HEK293 (cell line): ENCODE results near the gene FUT8.

Source experiments
- CTCF ChIA-PET: fragments of 350-600 bp; formaldehyde crosslinking; extraction: SDS; loops from one replicate; lab custom pipeline; 2021; ENCODE audit warnings: antibody characterized with exemption; lab: Yijun Ruan, JAX
- POLR2A ChIA-PET: fragments of 300-600 bp; formaldehyde crosslinking; extraction: SDS; loops from one replicate; lab custom pipeline; 2020; ENCODE audit warnings: antibody characterized with exemption, inconsistent platforms; lab: Yijun Ruan, JAX
- H3K27ac ChIP-seq: fragments of 200-500 bp; sonication (Bioruptor generic); 2 replicates; pipeline ENCODE4 v1.5.1; 2014; ENCODE audit warnings: low read depth, low read length, control low read depth, inconsistent platforms; ENCODE audit errors: extremely low read depth
- H3K36me3 ChIP-seq, 2 experiments: fragments of 200-500 bp in 1 of 2; sonication (Bioruptor generic) in 1 of 2; 1 replicate in 1 of 2; 2 replicates in 1 of 2; pipeline ENCODE4 v1.5.1; 2014 to 2017; ENCODE audit warnings: inconsistent platforms in 2 of 2, low read length in 2 of 2; ENCODE audit not compliant: control insufficient read depth in 2 of 2, insufficient read depth in 1 of 2
- H3K4me1 ChIP-seq: fragments of 200-500 bp; sonication (Bioruptor generic); 2 replicates; pipeline ENCODE4 v1.5.1; 2014; ENCODE audit warnings: mild to moderate bottlenecking, low read length, inconsistent platforms; ENCODE audit not compliant: control insufficient read depth, insufficient read depth
- H3K4me3 ChIP-seq: 2 replicates; pipeline ENCODE4 v1.5.1; 2011; ENCODE audit warnings: low read depth, mild to moderate bottlenecking, control low read depth, low read length, moderate library complexity
- H3K9me3 ChIP-seq: fragments of 200-500 bp; sonication (Bioruptor generic); 2 replicates; pipeline ENCODE4 v1.5.1; 2014; ENCODE audit warnings: low read depth, low read length, inconsistent platforms; ENCODE audit not compliant: control insufficient read depth, insufficient read depth
- EGR2 ChIP-seq: fragments of 450-650 bp; formaldehyde crosslinking; IDR thresholded peaks from 2 replicates; pipeline ENCODE4 v1.5.1; 2016; ENCODE audit warnings: low read depth, missing biosample characterization, missing genetic modification characterization
- KLF16 ChIP-seq: fragments of 450-650 bp; formaldehyde crosslinking; IDR thresholded peaks from 2 replicates; pipeline ENCODE4 v1.5.1; 2017; ENCODE audit warnings: missing biosample characterization, missing genetic modification characterization
- MYNN ChIP-seq: fragments of 450-650 bp; formaldehyde crosslinking; IDR thresholded peaks from 2 replicates; pipeline ENCODE4 v1.5.1; 2016; ENCODE audit warnings: missing biosample characterization, missing genetic modification characterization, borderline replicate concordance
- SP2 ChIP-seq: fragments of 450-650 bp; formaldehyde crosslinking; IDR thresholded peaks from 2 replicates; pipeline ENCODE4 v1.5.1; 2016; ENCODE audit warnings: missing biosample characterization, missing genetic modification characterization
- WT1 ChIP-seq: fragments of 450-650 bp; formaldehyde crosslinking; IDR thresholded peaks from 2 replicates; pipeline ENCODE4 v1.5.1; 2016; ENCODE audit warnings: missing biosample characterization, missing genetic modification characterization
- ZBTB8A ChIP-seq: fragments of 450-650 bp; formaldehyde crosslinking; IDR thresholded peaks from 2 replicates; pipeline ENCODE4 v1.5.1; 2016; ENCODE audit warnings: missing biosample characterization, missing genetic modification characterization
- ZNF157 ChIP-seq: fragments of 450-650 bp; formaldehyde crosslinking; IDR thresholded peaks from 2 replicates; pipeline ENCODE4 v1.5.1; 2016; ENCODE audit warnings: missing biosample characterization, missing genetic modification characterization
- ZNF324 ChIP-seq: fragments of 450-650 bp; formaldehyde crosslinking; IDR thresholded peaks from 2 replicates; pipeline ENCODE4 v1.5.1; 2016; ENCODE audit warnings: missing biosample characterization, missing genetic modification characterization
- ZNF391 ChIP-seq: fragments of 450-650 bp; formaldehyde crosslinking; IDR thresholded peaks from 2 replicates; pipeline ENCODE4 v1.5.1; 2016; ENCODE audit warnings: low read depth, missing biosample characterization, missing genetic modification characterization, borderline replicate concordance
- ZNF521 ChIP-seq: fragments of 450-650 bp; formaldehyde crosslinking; IDR thresholded peaks from 2 replicates; pipeline ENCODE4 v1.5.1; 2017; ENCODE audit warnings: missing biosample characterization, mild to moderate bottlenecking, missing genetic modification characterization
- ZNF548 ChIP-seq: fragments of 450-650 bp; formaldehyde crosslinking; IDR thresholded peaks from 2 replicates; pipeline ENCODE4 v1.5.1; 2016; ENCODE audit warnings: missing biosample characterization, missing genetic modification characterization
- ZNF555 ChIP-seq: fragments of 450-650 bp; formaldehyde crosslinking; conservative IDR thresholded peaks from 2 replicates; pipeline ENCODE4 v1.5.1; 2017; ENCODE audit warnings: missing biosample characterization, mild to moderate bottlenecking, missing genetic modification characterization, inconsistent platforms
- ZNF571 ChIP-seq: fragments of 450-650 bp; formaldehyde crosslinking; IDR thresholded peaks from 2 replicates; pipeline ENCODE4 v1.5.0; 2017; ENCODE audit warnings: missing biosample characterization, missing genetic modification characterization
- ZNF785 ChIP-seq: fragments of 450-650 bp; formaldehyde crosslinking; IDR thresholded peaks from 2 replicates; pipeline ENCODE4 v1.5.1; 2016; ENCODE audit warnings: missing biosample characterization, missing genetic modification characterization
- ZNF843 ChIP-seq: fragments of 450-650 bp; formaldehyde crosslinking; IDR thresholded peaks from 2 replicates; pipeline ENCODE4 v1.5.1; 2016; ENCODE audit warnings: missing biosample characterization, missing genetic modification characterization
- ZSCAN23 ChIP-seq: fragments of 450-650 bp; formaldehyde crosslinking; IDR thresholded peaks from 2 replicates; pipeline ENCODE4 v1.5.1; 2016; ENCODE audit warnings: missing biosample characterization, missing genetic modification characterization
- TF ChIP-seq, protein P1 (sequence below): fragments of 450-650 bp; formaldehyde crosslinking; conservative IDR thresholded peaks from 2 replicates; pipeline ENCODE4 v1.5.1; 2016; ENCODE audit warnings: low read depth, missing biosample characterization, missing genetic modification characterization
- TF ChIP-seq, protein P2 (sequence below): fragments of 450-650 bp; formaldehyde crosslinking; IDR thresholded peaks from 2 replicates; pipeline ENCODE4 v1.5.1; 2016; ENCODE audit warnings: missing biosample characterization, missing genetic modification characterization
- TF ChIP-seq, protein P3 (sequence below): fragments of 450-650 bp; formaldehyde crosslinking; IDR thresholded peaks from 2 replicates; pipeline ENCODE4 v1.5.1; 2016; ENCODE audit warnings: missing biosample characterization, missing genetic modification characterization
- TF ChIP-seq, protein P4 (sequence below): fragments of 450-650 bp; formaldehyde crosslinking; IDR thresholded peaks from 2 replicates; pipeline ENCODE4 v1.5.1; 2016; ENCODE audit warnings: missing biosample characterization, missing genetic modification characterization
- TF ChIP-seq, protein P5 (sequence below): fragments of 450-650 bp; formaldehyde crosslinking; IDR thresholded peaks from 2 replicates; pipeline ENCODE4 v1.5.1; 2016; ENCODE audit warnings: missing biosample characterization, missing genetic modification characterization

FUT8 gene

DNA sequence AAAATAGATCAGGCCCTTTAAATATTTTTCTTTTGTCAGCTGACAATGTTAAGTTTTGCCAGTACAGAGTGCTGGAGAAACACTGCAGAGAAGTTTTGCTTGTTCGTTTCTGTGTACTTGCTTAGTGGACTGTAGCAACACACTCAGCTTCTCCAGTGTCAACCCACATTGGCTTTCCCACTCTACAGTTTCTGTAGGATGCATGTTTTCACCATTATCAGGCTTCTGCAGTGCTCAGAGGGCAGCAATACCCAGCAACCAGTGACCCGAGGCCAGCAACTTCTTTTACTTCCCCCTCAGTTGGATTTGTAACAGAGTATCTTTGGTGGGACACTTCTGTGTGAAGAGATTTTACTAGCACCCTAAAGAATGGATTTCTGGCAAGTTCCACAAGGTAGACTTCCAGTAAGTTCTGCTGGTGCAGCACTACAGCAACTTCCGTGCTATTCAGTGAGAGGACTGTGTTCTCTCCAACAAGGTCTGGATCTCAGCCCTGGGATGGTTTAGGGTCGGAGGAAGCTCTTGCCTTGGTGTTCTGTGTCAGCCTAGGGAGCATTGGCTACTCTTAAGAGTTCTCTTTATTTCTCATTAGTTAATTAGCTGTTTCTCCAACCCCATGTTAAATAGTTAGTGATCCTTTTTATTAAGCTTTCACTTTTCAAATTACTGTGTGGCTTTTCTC is 70.4 kb downstream of the FUT8 start (continued):
- TF ChIP-seq, protein P1, sequence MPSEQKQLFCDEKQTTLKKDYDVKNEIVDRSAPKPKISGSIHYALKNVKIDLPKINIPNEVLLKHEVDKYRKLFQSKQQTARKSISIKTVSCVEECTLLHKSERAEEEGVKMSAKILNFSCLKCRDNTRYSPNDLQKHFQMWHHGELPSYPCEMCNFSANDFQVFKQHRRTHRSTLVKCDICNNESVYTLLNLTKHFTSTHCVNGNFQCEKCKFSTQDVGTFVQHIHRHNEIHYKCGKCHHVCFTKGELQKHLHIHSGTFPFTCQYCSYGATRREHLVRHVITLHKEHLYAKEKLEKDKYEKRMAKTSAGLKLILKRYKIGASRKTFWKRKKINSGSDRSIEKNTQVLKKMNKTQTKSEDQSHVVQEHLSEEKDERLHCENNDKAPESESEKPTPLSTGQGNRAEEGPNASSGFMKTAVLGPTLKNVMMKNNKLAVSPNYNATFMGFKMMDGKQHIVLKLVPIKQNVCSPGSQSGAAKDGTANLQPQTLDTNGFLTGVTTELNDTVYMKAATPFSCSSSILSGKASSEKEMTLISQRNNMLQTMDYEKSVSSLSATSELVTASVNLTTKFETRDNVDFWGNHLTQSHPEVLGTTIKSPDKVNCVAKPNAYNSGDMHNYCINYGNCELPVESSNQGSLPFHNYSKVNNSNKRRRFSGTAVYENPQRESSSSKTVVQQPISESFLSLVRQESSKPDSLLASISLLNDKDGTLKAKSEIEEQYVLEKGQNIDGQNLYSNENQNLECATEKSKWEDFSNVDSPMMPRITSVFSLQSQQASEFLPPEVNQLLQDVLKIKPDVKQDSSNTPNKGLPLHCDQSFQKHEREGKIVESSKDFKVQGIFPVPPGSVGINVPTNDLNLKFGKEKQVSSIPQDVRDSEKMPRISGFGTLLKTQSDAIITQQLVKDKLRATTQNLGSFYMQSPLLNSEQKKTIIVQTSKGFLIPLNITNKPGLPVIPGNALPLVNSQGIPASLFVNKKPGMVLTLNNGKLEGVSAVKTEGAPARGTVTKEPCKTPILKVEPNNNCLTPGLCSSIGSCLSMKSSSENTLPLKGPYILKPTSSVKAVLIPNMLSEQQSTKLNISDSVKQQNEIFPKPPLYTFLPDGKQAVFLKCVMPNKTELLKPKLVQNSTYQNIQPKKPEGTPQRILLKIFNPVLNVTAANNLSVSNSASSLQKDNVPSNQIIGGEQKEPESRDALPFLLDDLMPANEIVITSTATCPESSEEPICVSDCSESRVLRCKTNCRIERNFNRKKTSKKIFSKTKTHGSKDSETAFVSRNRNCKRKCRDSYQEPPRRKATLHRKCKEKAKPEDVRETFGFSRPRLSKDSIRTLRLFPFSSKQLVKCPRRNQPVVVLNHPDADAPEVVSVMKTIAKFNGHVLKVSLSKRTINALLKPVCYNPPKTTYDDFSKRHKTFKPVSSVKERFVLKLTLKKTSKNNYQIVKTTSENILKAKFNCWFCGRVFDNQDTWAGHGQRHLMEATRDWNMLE (tag by site-specific recombination): no peak

DNA sequence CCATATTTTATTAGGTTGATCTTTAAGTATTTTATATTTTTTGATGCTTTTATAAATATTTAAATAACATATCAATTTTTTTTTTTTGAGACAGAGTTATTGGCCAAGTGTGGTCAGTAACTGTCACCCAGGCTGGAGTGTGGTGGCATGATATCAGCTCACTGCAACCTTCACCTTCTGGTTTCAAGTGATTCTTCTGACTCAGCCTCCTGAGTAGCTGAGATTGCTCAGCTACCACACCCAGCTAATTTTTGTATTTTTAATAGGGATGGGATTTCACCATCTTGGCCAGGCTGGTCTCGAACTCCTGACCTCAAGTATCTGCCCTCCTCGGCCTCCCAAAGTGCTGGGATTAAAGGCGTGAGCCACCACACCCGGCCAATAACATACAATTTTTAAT is 71.1 kb downstream of the FUT8 start:
- no peak overlapping the region for H3K4me3 ChIP-seq
- H3K36me3 ChIP-seq: no peaks in the 10 kb centered on the region
- H3K27ac ChIP-seq: no peak overlapping the region
- TF ChIP-seq ZNF521 (no peak), ZBTB8A (no peak), ZSCAN23 (tag by site-specific recombination) (no peak), ZNF843 (tag by site-specific recombination) (no peak), MYNN (no peak), WT1 (tag by site-specific recombination) (no peak), KLF16 (tag by site-specific recombination) (no peak), ZNF548 (no peak), ZNF324 (no peak), ZNF157 (tag by site-specific recombination) (no peak), ZNF785 (tag by site-specific recombination) (no peak), ZNF571 (tag by site-specific recombination) (no peak), SP2 (tag by site-specific recombination) (no peak), EGR2 (tag by site-specific recombination) (no peak), ZNF555 (tag by site-specific recombination) (no peak), ZNF391 (tag by site-specific recombination) (no peak)
- TF ChIP-seq, protein P2, sequence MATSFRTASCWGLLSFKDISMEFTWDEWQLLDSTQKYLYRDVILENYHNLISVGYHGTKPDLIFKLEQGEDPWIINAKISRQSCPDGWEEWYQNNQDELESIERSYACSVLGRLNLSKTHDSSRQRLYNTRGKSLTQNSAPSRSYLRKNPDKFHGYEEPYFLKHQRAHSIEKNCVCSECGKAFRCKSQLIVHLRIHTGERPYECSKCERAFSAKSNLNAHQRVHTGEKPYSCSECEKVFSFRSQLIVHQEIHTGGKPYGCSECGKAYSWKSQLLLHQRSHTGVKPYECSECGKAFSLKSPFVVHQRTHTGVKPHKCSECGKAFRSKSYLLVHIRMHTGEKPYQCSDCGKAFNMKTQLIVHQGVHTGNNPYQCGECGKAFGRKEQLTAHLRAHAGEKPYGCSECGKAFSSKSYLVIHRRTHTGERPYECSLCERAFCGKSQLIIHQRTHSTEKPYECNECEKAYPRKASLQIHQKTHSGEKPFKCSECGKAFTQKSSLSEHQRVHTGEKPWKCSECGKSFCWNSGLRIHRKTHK: no peak
- TF ChIP-seq, protein P3, sequence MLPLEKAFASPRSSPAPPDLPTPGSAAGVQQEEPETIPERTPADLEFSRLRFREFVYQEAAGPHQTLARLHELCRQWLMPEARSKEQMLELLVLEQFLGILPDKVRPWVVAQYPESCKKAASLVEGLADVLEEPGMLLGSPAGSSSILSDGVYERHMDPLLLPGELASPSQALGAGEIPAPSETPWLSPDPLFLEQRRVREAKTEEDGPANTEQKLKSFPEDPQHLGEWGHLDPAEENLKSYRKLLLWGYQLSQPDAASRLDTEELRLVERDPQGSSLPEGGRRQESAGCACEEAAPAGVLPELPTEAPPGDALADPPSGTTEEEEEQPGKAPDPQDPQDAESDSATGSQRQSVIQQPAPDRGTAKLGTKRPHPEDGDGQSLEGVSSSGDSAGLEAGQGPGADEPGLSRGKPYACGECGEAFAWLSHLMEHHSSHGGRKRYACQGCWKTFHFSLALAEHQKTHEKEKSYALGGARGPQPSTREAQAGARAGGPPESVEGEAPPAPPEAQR (tag by site-specific recombination): no peak
- TF ChIP-seq, protein P4, sequence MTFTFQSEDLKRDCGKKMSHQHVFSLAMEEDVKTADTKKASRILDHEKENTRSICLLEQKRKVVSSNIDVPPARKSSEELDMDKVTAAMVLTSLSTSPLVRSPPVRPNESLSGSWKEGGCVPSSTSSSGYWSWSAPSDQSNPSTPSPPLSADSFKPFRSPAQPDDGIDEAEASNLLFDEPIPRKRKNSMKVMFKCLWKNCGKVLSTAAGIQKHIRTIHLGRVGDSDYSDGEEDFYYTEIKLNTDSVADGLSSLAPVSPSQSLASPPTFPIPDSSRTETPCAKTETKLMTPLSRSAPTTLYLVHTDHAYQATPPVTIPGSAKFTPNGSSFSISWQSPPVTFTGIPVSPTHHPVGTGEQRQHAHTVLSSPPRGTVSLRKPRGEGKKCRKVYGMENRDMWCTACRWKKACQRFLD (tag by site-specific recombination): no peak
- TF ChIP-seq, protein P5, sequence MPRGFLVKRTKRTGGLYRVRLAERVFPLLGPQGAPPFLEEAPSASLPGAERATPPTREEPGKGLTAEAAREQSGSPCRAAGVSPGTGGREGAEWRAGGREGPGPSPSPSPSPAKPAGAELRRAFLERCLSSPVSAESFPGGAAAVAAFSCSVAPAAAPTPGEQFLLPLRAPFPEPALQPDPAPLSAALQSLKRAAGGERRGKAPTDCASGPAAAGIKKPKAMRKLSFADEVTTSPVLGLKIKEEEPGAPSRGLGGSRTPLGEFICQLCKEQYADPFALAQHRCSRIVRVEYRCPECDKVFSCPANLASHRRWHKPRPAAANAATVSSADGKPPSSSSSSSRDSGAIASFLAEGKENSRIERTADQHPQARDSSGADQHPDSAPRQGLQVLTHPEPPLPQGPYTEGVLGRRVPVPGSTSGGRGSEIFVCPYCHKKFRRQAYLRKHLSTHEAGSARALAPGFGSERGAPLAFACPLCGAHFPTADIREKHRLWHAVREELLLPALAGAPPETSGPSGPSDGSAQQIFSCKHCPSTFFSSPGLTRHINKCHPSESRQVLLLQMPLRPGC (tag by site-specific recombination): no peak
- H3K4me1 ChIP-seq: peaks cover 9% of the 10 kb centered on the region; the same call in 1 of the 2 replicates
- no peaks in the 10 kb centered on the region for H3K9me3 ChIP-seq
- ChIA-PET POLR2A (no interaction called here), CTCF (interaction anchor here (0.6 kb wide), 1 partner anchor 24 kb away, joined by 3 read pairs; no protein-coding TSS in a partner anchor)
